A673 (cell line): Measurements from ENCODE around the gene TNFRSF18. TPM values are rescaled to one million over a fixed set of nuclear protein-coding genes. Genes with fewer than 3 reads are reported as not detected.

Experiments used
- BruUV-seq: library from RNA; stranded (reverse); fragments of 400-500 nt; replicated peaks from 2 replicates; lab custom pipeline; 2021; lab: Mats Ljungman, UMichigan
- CTCF ChIA-PET: fragments of 300-600 bp; sonication (Branson Sonifier 250); formaldehyde crosslinking; loops from one replicate; lab custom pipeline; 2022; ENCODE audit warnings: antibody characterized with exemption; lab: Charles Lee
- POLR2A ChIA-PET: fragments of 300-600 bp; sonication (Branson Sonifier 250); formaldehyde crosslinking; loops from one replicate; lab custom pipeline; 2022; ENCODE audit warnings: antibody characterized with exemption; ENCODE audit not compliant: low non-redundant PET; lab: Charles Lee
- DNase-seq: peaks from one replicate; pipeline ENCODE4 v3.0.0-alpha.2; 2015; ENCODE audit warnings: low spot score
- H3K27ac ChIP-seq: fragments of 200-600 bp; sonication (generic); 2 replicates; pipeline ENCODE4 v1.5.1; 2016; ENCODE audit warnings: mixed run types, low read depth, mild to moderate bottlenecking, mixed read lengths, antibody characterized with exemption, low read length; ENCODE audit not compliant: poor library complexity, severe bottlenecking
- H3K27me3 ChIP-seq: fragments of 200-600 bp; sonication (generic); replicated peaks from 2 replicates; pipeline ENCODE4 v1.6.1; 2017; ENCODE audit warnings: mixed run types, low read depth, mild to moderate bottlenecking, mixed read lengths, antibody characterized with exemption, low read length; ENCODE audit not compliant: insufficient read depth, poor library complexity
- H3K36me3 ChIP-seq: fragments of 200-600 bp; sonication (generic); 2 replicates; pipeline ENCODE4 v1.6.1; 2016; ENCODE audit warnings: mixed run types, mild to moderate bottlenecking, mixed read lengths, antibody characterized with exemption, low read length; ENCODE audit not compliant: insufficient read depth, poor library complexity, severe bottlenecking
- H3K4me1 ChIP-seq: fragments of 200-600 bp; sonication (generic); 2 replicates; pipeline ENCODE4 v1.6.1; 2017; ENCODE audit warnings: mixed run types, mild to moderate bottlenecking, mixed read lengths, antibody characterized with exemption, low read length; ENCODE audit not compliant: insufficient read depth, poor library complexity, severe bottlenecking
- H3K4me3 ChIP-seq: fragments of 200-600 bp; sonication (generic); 2 replicates; pipeline ENCODE4 v1.5.1; 2016; ENCODE audit warnings: low read depth, mixed run types, mild to moderate bottlenecking, mixed read lengths, low read length; ENCODE audit not compliant: poor library complexity, severe bottlenecking
- H3K9me3 ChIP-seq: fragments of 200-600 bp; sonication (generic); 2 replicates; pipeline ENCODE4 v1.6.1; 2016; ENCODE audit warnings: mixed run types, low read depth, mild to moderate bottlenecking, mixed read lengths, antibody characterized with exemption, low read length; ENCODE audit not compliant: poor library complexity, severe bottlenecking
- EZH2 ChIP-seq: fragments of 200-600 bp; sonication (generic); IDR thresholded peaks from 2 replicates; pipeline ENCODE4 v1.6.1; 2017; ENCODE audit warnings: borderline replicate concordance, low read depth, mild to moderate bottlenecking, mixed read lengths, antibody characterized with exemption, low read length; ENCODE audit not compliant: poor library complexity, severe bottlenecking
- intact Hi-C: fragments of 100-400 bp; cut with micrococcal nuclease; formaldehyde crosslinking; loops from one replicate; pipeline ENCODE4 v1.10.0; 2022; ENCODE audit not compliant: unreplicated experiment
- total RNA-seq: library from RNA; stranded (reverse); gene quantifications from 2 replicates; pipeline ENCODE4 v1.2.3, GENCODE V29; 2021
- TF ChIP-seq, protein P1 (sequence below): fragments of 300-800, 200-600 bp; sonication (generic); conservative IDR thresholded peaks from 2 replicates; pipeline ENCODE4 v1.5.1; 2017; ENCODE audit warnings: low read depth, mild to moderate bottlenecking, antibody characterized with exemption, low read length, moderate library complexity, mixed read lengths

Gene TNFRSF18
- total RNA-seq, 1 experiment from 2014 or later = 0.77 TPM

DNA sequence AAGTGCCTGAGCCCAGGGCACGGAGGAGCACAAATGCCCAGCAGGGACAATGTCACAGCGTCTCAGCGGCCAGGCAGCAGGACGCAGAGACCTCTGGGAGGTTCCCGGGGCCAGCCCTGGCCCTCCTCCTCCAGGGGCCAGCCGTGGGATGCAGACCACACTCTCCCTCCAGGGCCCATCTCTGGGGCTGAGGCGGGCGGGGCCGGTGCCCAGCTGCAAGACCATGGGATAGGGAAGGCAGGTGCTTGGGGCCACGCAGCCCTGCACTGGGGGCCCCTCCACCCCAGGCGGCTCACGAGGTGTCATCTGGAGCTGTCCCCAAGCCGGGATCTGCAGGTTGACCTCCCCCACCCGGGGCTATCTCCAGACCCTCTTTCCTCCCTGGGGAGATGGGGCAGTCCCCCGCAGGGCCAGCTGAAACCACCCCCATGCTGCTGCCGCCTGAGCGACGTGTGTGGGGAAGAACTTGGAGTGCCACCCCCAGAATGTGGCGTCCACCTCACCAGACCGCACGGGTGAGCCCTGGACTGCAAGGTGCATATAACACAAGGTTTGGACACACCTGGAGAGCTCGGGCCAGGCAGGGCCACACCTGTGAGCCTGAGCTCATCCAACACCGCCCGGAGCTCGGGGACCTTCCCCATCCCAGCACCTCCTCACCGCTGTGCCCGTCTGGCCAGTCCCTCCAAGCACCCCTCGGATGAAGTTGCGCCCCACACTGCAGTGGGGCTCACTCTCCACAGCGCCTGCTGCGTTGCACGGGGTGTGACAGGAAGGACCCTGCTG lies 36.8 kb downstream of the TNFRSF18 start:
- Histone ChIP-seq H3K27ac (peak overlapping the region; percentile 34), H3K36me3 (no peaks in the 10 kb centered on the region), H3K9me3 (no peaks in the 10 kb centered on the region), H3K27me3 (no peaks in the 10 kb centered on the region), H3K4me3 (peak overlapping the region; percentile 22), H3K4me1 (peaks cover 30% of the 10 kb centered on the region)
- ChIA-PET CTCF (no interaction called here), POLR2A (no interaction called here)
- BruUV-seq = no TSS peak
- no peak for DNase-seq
- TF ChIP-seq EZH2 = no peak
- TF ChIP-seq, protein P1, sequence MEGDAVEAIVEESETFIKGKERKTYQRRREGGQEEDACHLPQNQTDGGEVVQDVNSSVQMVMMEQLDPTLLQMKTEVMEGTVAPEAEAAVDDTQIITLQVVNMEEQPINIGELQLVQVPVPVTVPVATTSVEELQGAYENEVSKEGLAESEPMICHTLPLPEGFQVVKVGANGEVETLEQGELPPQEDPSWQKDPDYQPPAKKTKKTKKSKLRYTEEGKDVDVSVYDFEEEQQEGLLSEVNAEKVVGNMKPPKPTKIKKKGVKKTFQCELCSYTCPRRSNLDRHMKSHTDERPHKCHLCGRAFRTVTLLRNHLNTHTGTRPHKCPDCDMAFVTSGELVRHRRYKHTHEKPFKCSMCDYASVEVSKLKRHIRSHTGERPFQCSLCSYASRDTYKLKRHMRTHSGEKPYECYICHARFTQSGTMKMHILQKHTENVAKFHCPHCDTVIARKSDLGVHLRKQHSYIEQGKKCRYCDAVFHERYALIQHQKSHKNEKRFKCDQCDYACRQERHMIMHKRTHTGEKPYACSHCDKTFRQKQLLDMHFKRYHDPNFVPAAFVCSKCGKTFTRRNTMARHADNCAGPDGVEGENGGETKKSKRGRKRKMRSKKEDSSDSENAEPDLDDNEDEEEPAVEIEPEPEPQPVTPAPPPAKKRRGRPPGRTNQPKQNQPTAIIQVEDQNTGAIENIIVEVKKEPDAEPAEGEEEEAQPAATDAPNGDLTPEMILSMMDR = no peak
- intact Hi-C loops = loop anchor here (5.0 kb wide), 1 partner anchor 48 kb away; no protein-coding TSS in a partner anchor

DNA sequence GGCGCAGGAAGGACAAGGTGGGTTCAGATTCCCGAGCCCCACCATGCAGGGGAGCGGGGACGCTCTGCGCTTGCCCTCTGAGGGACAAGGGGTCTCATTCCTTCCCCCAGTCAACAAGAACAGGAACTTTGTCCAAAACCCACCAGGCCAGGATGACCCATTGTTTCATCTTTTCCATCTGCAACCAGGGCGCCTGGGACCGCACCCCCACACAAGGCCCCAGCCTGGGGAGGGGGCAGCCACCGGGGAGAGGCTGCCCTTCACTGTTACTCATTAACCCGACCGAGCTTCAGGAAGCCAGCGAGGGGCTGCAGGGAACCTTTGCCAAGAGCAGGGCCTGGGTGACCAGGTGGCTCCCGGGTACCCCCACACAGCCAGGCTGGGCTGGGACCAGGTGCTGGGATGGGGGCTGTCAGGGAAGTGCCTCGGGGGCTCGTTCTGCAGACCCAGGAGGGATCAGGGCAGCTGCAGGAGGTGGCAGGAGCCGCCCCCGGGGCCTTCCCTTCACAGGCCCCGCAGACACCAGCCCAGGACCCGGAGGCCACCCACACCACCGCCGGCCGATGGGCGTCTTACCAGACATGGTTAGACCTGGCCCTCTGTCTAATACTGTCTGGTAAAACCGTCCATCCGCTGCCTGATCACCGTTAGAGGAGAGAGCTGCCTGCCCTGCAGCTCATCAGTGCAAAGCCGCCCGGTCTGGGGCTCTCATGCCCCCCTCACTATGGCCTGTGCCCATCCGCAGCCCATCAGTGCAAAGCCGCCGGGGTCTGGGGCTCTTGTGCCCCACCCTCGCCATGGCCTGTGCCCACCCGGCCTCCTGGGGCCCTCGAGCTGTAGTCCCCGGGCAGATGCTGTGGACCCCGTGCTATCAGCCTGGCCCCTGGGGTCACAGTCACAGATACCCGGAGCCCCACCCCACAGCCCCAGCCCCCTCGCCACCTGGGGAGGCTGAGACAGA lies 37.7 kb downstream of the TNFRSF18 start:
- CTCF ChIA-PET = no interaction called here
- Histone ChIP-seq H3K4me3 (no peak overlapping the region), H3K4me1 (peaks cover 30% of the 10 kb centered on the region), H3K27me3 (no peaks in the 10 kb centered on the region), H3K36me3 (no peaks in the 10 kb centered on the region), H3K27ac (no peak overlapping the region), H3K9me3 (no peaks in the 10 kb centered on the region)
- no peak for DNase-seq
- intact Hi-C loops = no loop called here
- POLR2A ChIA-PET = no interaction called here
- TF ChIP-seq, protein P1 = no peak
- no peak for TF ChIP-seq EZH2
- BruUV-seq = no TSS peak

DNA sequence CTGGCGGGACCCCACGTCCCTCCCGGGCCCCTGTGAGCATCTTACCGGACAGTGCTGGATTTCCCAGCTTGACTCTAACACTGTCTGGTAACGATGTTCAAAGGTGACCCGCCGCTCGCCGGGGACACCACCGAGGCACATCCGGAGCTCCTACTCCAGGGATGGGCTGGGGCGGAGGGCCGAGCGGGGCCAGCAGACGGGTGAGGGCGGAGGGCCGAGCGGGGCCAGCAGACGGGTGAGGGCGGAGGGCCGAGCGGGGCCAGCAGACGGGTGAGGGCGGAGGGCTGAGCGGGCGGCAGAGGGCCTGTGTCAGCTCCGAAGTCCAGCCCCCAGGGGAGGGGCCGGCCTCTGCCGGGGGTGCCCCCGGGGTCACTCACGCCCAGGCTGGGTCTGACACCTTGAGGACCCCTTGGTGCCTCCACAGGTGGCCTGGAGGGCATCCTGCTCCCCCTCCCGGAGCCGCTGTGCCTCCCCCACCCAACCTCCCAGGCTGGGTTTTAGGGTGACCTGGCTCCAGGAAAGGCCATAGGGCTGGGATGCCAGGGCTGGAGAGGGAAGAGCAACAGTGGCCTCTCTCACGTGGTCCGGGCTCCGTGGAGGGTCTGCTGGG lies 38.4 kb downstream of the TNFRSF18 start:
- H3K4me3 ChIP-seq = no peak overlapping the region
- intact Hi-C loops = no loop called here
- no peak for TF ChIP-seq EZH2
- TF ChIP-seq, protein P1 = no peak
- no peaks in the 10 kb centered on the region for H3K36me3 ChIP-seq
- POLR2A ChIA-PET = no interaction called here
- no peaks in the 10 kb centered on the region for H3K9me3 ChIP-seq
- no peaks in the 10 kb centered on the region for H3K27me3 ChIP-seq
- BruUV-seq = no TSS peak
- H3K4me1 ChIP-seq = peaks cover 30% of the 10 kb centered on the region
- CTCF ChIA-PET = no interaction called here
- no peak for DNase-seq
- H3K27ac ChIP-seq = no peak overlapping the region
